Measurements from ENCODE around the gene OR52K2. TPM values are rescaled to one million over a fixed set of nuclear protein-coding genes. Genes with fewer than 3 reads are reported as not detected.

The OR52K2 gene
- total RNA-seq, 1 experiment from 2014 or later, result not detected

- TF ChIP-seq CTCF (conservative IDR thresholded peaks at IDR 0.05; ENCODE audit: low read depth, low read length), result no peak
- no peak for TF ChIP-seq EZH2 (IDR thresholded peaks at IDR 0.05; ENCODE audit: borderline replicate concordance, low read depth, low read length, poor library complexity, severe bottlenecking)
- Histone ChIP-seq H3K27me3 (replicated peaks; ENCODE audit: insufficient read depth, low read depth, low read length, poor library complexity) (peaks cover 33% of the 10 kb centered on the region), H3K9me3 (ENCODE audit: low read depth, low read length, poor library complexity, severe bottlenecking) (no peaks in the 10 kb centered on the region), H3K36me3 (ENCODE audit: insufficient read depth, low read length, poor library complexity, severe bottlenecking) (no peaks in the 10 kb centered on the region), H3K27ac (ENCODE audit: low read depth, low read length, poor library complexity, severe bottlenecking) (no peak overlapping the region), H3K4me3 (ENCODE audit: low read depth, low read length, poor library complexity, severe bottlenecking) (no peak overlapping the region), H3K4me1 (ENCODE audit: insufficient read depth, low read length, poor library complexity, severe bottlenecking) (no peaks in the 10 kb centered on the region)
- no TSS peak for BruUV-seq (replicated peaks)
- CTCF ChIA-PET, result interaction anchor here (1.3 kb wide), 1 partner anchor 304 kb away, joined by 5 read pairs; no protein-coding TSS in a partner anchor
- POLR2A ChIA-PET (ENCODE audit: low non-redundant PET), result no interaction called here
- no peak for DNase-seq (ENCODE audit: low spot score)
- intact Hi-C loops (cut with micrococcal nuclease; ENCODE audit: unreplicated experiment), result no loop called here
Measured at GRCh38 chr11:4491878-4492606, 42.9 kb downstream of the OR52K2 start.

DNA sequence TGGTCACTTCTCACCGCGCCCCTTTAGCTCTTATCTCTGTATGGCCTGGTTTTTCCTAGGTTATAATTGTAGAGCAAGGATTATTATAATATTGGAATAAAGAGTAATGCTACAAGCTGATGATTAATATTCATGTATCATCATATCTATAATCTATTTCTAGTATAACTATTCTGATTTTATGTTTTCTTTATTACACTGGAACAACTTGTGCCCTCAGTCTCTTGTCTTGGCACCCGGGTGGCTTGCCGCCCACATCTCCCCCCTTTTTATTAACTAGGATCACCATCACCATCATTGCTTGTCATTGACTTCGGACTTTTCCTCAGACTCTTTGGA, 44.4 kb downstream of the OR52K2 start:
- ChIA-PET POLR2A (ENCODE audit: low non-redundant PET) (no interaction called here), CTCF (interaction anchor here (0.9 to 1.4 kb wide), 3 partner anchors 306 to 312 kb away, joined by 3 to 7 read pairs (median 4); no protein-coding TSS in a partner anchor)
- H3K27ac ChIP-seq (ENCODE audit: low read depth, low read length, poor library complexity, severe bottlenecking), result no peak overlapping the region
- peaks cover 29% of the 10 kb centered on the region for H3K27me3 ChIP-seq (replicated peaks; ENCODE audit: insufficient read depth, low read depth, low read length, poor library complexity)
- H3K9me3 ChIP-seq (ENCODE audit: low read depth, low read length, poor library complexity, severe bottlenecking), result no peaks in the 10 kb centered on the region
- TF ChIP-seq CTCF (conservative IDR thresholded peaks at IDR 0.05; ENCODE audit: low read depth, low read length) (no peak), EZH2 (IDR thresholded peaks at IDR 0.05; ENCODE audit: borderline replicate concordance, low read depth, low read length, poor library complexity, severe bottlenecking) (no peak)
- DNase-seq (ENCODE audit: low spot score), result no peak
- H3K4me1 ChIP-seq (ENCODE audit: insufficient read depth, low read length, poor library complexity, severe bottlenecking), result no peaks in the 10 kb centered on the region
- no TSS peak for BruUV-seq (replicated peaks)
- intact Hi-C loops (cut with micrococcal nuclease; ENCODE audit: unreplicated experiment), result loop anchor here (1.0 kb wide), 1 partner anchor 306 kb away; no protein-coding TSS in a partner anchor
- H3K4me3 ChIP-seq (ENCODE audit: low read depth, low read length, poor library complexity, severe bottlenecking), result no peak overlapping the region
- H3K36me3 ChIP-seq (ENCODE audit: insufficient read depth, low read length, poor library complexity, severe bottlenecking), result no peaks in the 10 kb centered on the region

- no TSS peak for BruUV-seq (replicated peaks)
- Histone ChIP-seq H3K27me3 (replicated peaks; ENCODE audit: insufficient read depth, low read depth, low read length, poor library complexity) (peaks cover 29% of the 10 kb centered on the region), H3K27ac (ENCODE audit: low read depth, low read length, poor library complexity, severe bottlenecking) (no peak overlapping the region), H3K4me3 (ENCODE audit: low read depth, low read length, poor library complexity, severe bottlenecking) (no peak overlapping the region), H3K9me3 (ENCODE audit: low read depth, low read length, poor library complexity, severe bottlenecking) (no peaks in the 10 kb centered on the region), H3K36me3 (ENCODE audit: insufficient read depth, low read length, poor library complexity, severe bottlenecking) (no peaks in the 10 kb centered on the region), H3K4me1 (ENCODE audit: insufficient read depth, low read length, poor library complexity, severe bottlenecking) (no peaks in the 10 kb centered on the region)
- POLR2A ChIA-PET (ENCODE audit: low non-redundant PET), result no interaction called here
- CTCF ChIA-PET, result no interaction called here
- intact Hi-C loops (cut with micrococcal nuclease; ENCODE audit: unreplicated experiment), result no loop called here
- DNase-seq (ENCODE audit: low spot score), result no peak
- TF ChIP-seq CTCF (conservative IDR thresholded peaks at IDR 0.05; ENCODE audit: low read depth, low read length), result no peak
- no peak for TF ChIP-seq EZH2 (IDR thresholded peaks at IDR 0.05; ENCODE audit: borderline replicate concordance, low read depth, low read length, poor library complexity, severe bottlenecking)
Measured at GRCh38 chr11:4495487-4495886, 46.4 kb downstream of the OR52K2 start.
